AG04450 (cell line): ENCODE data around the gene OGG1. TPM values are rescaled to one million over a fixed set of nuclear protein-coding genes. Genes with fewer than 3 reads are reported as not detected.

Source experiments
- CTCF ChIA-PET: fragments of 300-600, 350-600 bp; formaldehyde crosslinking; extraction: SDS; loops from one replicate; lab custom pipeline; 2022; ENCODE audit warnings: antibody characterized with exemption, inconsistent platforms; lab: Charles Lee
- POLR2A ChIA-PET: fragments of 350-600 bp; formaldehyde crosslinking; extraction: SDS; loops from one replicate; lab custom pipeline; 2021; ENCODE audit warnings: antibody characterized with exemption, inconsistent platforms; lab: Yijun Ruan, JAX
- DNase-seq: peaks from one replicate; pipeline ENCODE4 v3.0.0-alpha.2; 2011; ENCODE audit warnings: low read depth, low spot score
- H3K27ac ChIP-seq: one replicate; pipeline ENCODE4 v1.5.1; 2012; ENCODE audit warnings: low read depth, low read length, control low read depth
- H3K27me3 ChIP-seq: one replicate; pipeline ENCODE4 v1.6.0; 2012; ENCODE audit warnings: low read length; ENCODE audit not compliant: control insufficient read depth, insufficient read depth
- H3K4me3 ChIP-seq: 2 replicates; pipeline ENCODE4 v1.5.1; 2011; ENCODE audit warnings: mild to moderate bottlenecking, low read depth, low read length, control low read depth
- H3K9me3 ChIP-seq: 2 replicates; pipeline ENCODE4 v1.5.1; 2012; ENCODE audit warnings: low read length; ENCODE audit not compliant: control insufficient read depth, insufficient read depth
- CTCF ChIP-seq: IDR thresholded peaks from 2 replicates; pipeline ENCODE4 v1.5.1; 2011; ENCODE audit warnings: low read depth, low read length, control low read depth, inconsistent platforms
- polyA plus RNA-seq: library from polyadenylated mRNA; depleted of rRNA; stranded (reverse); fragments of >200 nt; gene quantifications from 2 replicates; pipeline ENCODE4 v1.2.3, GENCODE V29; 2011

The OGG1 gene
- polyA plus RNA-seq, 1 experiment: 23.5 TPM

- Histone ChIP-seq H3K27ac (no peak overlapping the region), H3K9me3 (peaks cover 2% of the 10 kb centered on the region; the same call in 1 of the 2 replicates), H3K4me3 (no peak overlapping the region), H3K27me3 (no peaks in the 10 kb centered on the region)
- CTCF ChIA-PET: interaction anchor here (0.6 kb wide), 1 partner anchor 16 kb away, joined by 5 read pairs; no protein-coding TSS in a partner anchor
- no peak for DNase-seq
- POLR2A ChIA-PET: interaction anchor here (0.7 kb wide), 1 partner anchor 433 kb away, joined by 5 read pairs; no protein-coding TSS in a partner anchor
- no peak for TF ChIP-seq CTCF
These were observed 35.2 kb downstream of the OGG1 start for GRCh38 chr3:9784965-9785364.

- Histone ChIP-seq H3K27ac (no peak overlapping the region), H3K27me3 (no peaks in the 10 kb centered on the region), H3K4me3 (no peak overlapping the region), H3K9me3 (peaks cover 2% of the 10 kb centered on the region; the same call in 1 of the 2 replicates)
- DNase-seq: no peak
- CTCF ChIA-PET: no interaction called here
- POLR2A ChIA-PET: no interaction called here
- no peak for TF ChIP-seq CTCF
These were observed 35.9 kb downstream of the OGG1 start for GRCh38 chr3:9785602-9786001.

- H3K9me3 ChIP-seq: peaks cover 2% of the 10 kb centered on the region; the same call in 1 of the 2 replicates
- DNase-seq: no peak
- POLR2A ChIA-PET: no interaction called here
- no peak overlapping the region for H3K27ac ChIP-seq
- H3K4me3 ChIP-seq: no peak overlapping the region
- CTCF ChIA-PET: interaction anchor here (0.8 kb wide), 1 partner anchor 14 kb away, joined by 3 read pairs; no protein-coding TSS in a partner anchor
- H3K27me3 ChIP-seq: no peaks in the 10 kb centered on the region
- TF ChIP-seq CTCF: no peak
These were observed 36.5 kb downstream of the OGG1 start for GRCh38 chr3:9786209-9786739.

GRCh38 chr3:9786825-9787669 lies 37.3 kb downstream of the OGG1 start:
- Histone ChIP-seq H3K27me3 (no peaks in the 10 kb centered on the region), H3K9me3 (peaks cover 2% of the 10 kb centered on the region; the same call in 1 of the 2 replicates), H3K4me3 (no peak overlapping the region), H3K27ac (no peak overlapping the region)
- peak; percentile 51 for TF ChIP-seq CTCF
- POLR2A ChIA-PET: no interaction called here
- DNase-seq: no peak
- CTCF ChIA-PET: interaction anchor here (0.8 kb wide), 1 partner anchor 13 kb away, joined by 3 read pairs; no protein-coding TSS in a partner anchor

- Histone ChIP-seq H3K27me3 (no peaks in the 10 kb centered on the region), H3K9me3 (peaks cover 2% of the 10 kb centered on the region; the same call in 1 of the 2 replicates), H3K27ac (no peak overlapping the region), H3K4me3 (no peak overlapping the region)
- ChIA-PET CTCF (no interaction called here), POLR2A (no interaction called here)
- TF ChIP-seq CTCF: no peak
- DNase-seq: no peak
These were observed 38.0 kb downstream of the OGG1 start for GRCh38 chr3:9787714-9788113.
